Measurements from ENCODE around the gene ORMDL2. TPM values are rescaled to one million over a fixed set of nuclear protein-coding genes. Genes with fewer than 3 reads are reported as not detected.

The ORMDL2 gene
- total and polyA plus RNA-seq, 7 donors = 9.1 to 64.6 (median 18.0) TPM

DNA sequence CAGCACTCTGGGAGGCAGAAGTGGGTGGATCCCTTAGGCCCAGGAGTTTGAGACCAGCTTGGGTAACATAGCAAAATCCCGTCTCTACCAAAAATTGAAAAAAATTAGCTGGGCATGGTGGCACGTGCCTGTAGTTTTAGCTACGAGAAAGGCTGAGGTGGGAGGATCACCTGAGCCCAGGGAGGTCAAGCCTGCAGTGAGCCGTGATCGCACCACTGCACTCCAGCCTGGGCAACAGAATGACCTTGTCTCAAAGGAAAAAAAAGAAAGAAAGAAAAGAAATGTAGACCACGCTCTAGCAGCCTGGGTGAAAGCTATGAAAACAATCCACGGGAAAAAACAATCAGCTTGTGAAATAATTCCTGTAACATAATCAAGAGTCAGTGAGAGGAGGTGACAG lies 29.3 kb upstream of the ORMDL2 start:
- intact Hi-C loops (cut with DNase I) = no loop called here
- 97 to 98% methylated on average over 7 of the region's 7 CpGs for WGBS, 2 donors
- H3K9me3 ChIP-seq = no peaks in the 10 kb centered on the region
- H3K27me3 ChIP-seq = no peaks in the 10 kb centered on the region
- H3K27ac ChIP-seq = no peak overlapping the region
- no peak for DNase-seq
- TF ChIP-seq POLR2AphosphoS5 (IDR thresholded peaks at IDR 0.05) = no peak
- TF ChIP-seq POLR2A (IDR thresholded peaks at IDR 0.05) = no peak
- TF ChIP-seq, protein P1, sequence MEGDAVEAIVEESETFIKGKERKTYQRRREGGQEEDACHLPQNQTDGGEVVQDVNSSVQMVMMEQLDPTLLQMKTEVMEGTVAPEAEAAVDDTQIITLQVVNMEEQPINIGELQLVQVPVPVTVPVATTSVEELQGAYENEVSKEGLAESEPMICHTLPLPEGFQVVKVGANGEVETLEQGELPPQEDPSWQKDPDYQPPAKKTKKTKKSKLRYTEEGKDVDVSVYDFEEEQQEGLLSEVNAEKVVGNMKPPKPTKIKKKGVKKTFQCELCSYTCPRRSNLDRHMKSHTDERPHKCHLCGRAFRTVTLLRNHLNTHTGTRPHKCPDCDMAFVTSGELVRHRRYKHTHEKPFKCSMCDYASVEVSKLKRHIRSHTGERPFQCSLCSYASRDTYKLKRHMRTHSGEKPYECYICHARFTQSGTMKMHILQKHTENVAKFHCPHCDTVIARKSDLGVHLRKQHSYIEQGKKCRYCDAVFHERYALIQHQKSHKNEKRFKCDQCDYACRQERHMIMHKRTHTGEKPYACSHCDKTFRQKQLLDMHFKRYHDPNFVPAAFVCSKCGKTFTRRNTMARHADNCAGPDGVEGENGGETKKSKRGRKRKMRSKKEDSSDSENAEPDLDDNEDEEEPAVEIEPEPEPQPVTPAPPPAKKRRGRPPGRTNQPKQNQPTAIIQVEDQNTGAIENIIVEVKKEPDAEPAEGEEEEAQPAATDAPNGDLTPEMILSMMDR (IDR thresholded peaks at IDR 0.05) = no peak
- TF ChIP-seq EP300 (IDR thresholded peaks at IDR 0.05) = no peak
- H3K4me3 ChIP-seq = no peak overlapping the region
- peaks cover 0 to 99% (median 45%) of the 10 kb centered on the region in 4 donors for H3K36me3 ChIP-seq
- H3K4me1 ChIP-seq = no peaks in the 10 kb centered on the region

DNA sequence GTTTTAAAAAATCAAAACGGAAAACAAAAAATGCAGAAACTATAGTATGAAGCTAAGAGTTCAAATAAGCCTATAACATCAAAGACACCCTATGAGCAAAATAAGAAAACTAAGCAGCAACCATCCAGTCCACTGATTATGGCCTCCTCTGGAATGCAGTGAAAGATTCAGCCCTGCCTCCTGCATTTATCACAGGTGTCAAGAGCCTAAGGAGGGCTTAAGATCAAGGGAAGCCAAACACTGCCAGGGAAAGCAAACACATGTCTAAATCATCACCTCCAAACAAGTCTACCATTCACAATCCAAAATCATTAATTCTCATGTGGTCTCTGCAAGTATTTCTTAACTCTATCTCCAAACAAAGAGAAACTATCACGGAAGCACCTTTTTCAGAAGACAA lies 28.7 kb upstream of the ORMDL2 start:
- intact Hi-C loops (cut with DNase I) = no loop called here
- no peak for TF ChIP-seq EP300 (IDR thresholded peaks at IDR 0.05)
- TF ChIP-seq, protein P1 (IDR thresholded peaks at IDR 0.05) = no peak
- TF ChIP-seq POLR2A (IDR thresholded peaks at IDR 0.05) = no peak
- TF ChIP-seq POLR2AphosphoS5 (IDR thresholded peaks at IDR 0.05) = no peak

DNA sequence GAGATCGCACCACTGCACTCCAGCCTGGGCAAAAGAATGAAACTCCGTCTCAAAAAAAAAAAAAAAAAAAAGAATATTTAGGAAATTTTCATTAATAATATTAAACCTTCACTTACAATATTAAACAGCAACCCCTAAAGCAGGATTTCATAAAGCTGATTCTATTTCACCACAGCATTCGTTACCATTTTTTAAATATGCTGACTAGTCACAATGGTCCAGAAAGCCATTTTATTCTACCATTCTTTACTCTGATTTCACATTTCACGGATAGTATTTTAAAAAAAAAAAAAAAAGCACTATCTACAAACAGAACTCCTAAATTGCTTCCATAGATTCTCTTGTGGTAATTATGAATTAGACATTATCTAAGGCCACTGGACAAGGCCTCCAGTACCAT lies 27.9 kb upstream of the ORMDL2 start:
- Histone ChIP-seq H3K36me3 (peaks cover 0 to 99% (median 48%) of the 10 kb centered on the region in 4 donors), H3K4me1 (no peaks in the 10 kb centered on the region), H3K27me3 (no peaks in the 10 kb centered on the region), H3K4me3 (no peak overlapping the region), H3K9me3 (no peaks in the 10 kb centered on the region), H3K27ac (no peak overlapping the region)
- 93 to 95% methylated on average over 4 of the region's 4 CpGs for WGBS, 2 donors
- intact Hi-C loops (cut with DNase I) = no loop called here
- TF ChIP-seq EP300 (IDR thresholded peaks at IDR 0.05) (no peak), POLR2A (IDR thresholded peaks at IDR 0.05) (no peak), POLR2AphosphoS5 (IDR thresholded peaks at IDR 0.05) (no peak)
- TF ChIP-seq, protein P1 (IDR thresholded peaks at IDR 0.05) = no peak
- no peak for DNase-seq

More for the DNA sequence above, 28.7 kb upstream of the ORMDL2 start:
- WGBS, 2 donors = 93 to 98% methylated on average over 2 of the region's 2 CpGs
- Histone ChIP-seq H3K4me3 (no peak overlapping the region), H3K36me3 (peaks cover 0 to 99% (median 44%) of the 10 kb centered on the region in 4 donors), H3K9me3 (no peaks in the 10 kb centered on the region), H3K4me1 (no peaks in the 10 kb centered on the region), H3K27ac (no peak overlapping the region), H3K27me3 (no peaks in the 10 kb centered on the region)
- DNase-seq = no peak

DNA sequence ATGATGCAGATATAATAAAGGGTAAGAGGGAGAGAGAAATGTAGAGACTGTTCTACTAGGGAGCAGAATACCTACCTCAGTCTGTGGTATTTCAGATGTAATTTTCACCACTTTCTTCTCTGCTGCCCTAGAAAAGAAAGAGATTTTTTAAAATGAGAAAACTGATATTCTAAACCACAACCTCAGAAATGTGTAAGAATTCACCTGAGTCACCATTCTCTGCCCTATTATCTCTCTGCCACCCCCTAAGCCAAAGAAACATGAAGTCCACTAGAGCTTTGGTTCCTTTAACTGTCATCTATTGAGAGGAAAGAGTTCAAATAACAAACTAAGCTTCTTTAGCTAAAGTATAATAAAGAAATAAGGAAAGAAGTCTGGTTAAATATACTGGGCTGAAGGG lies 21.9 kb upstream of the ORMDL2 start:
- TF ChIP-seq POLR2AphosphoS5 (IDR thresholded peaks at IDR 0.05) = no peak
- no peak for TF ChIP-seq POLR2A (IDR thresholded peaks at IDR 0.05)
- Histone ChIP-seq H3K4me1 (no peaks in the 10 kb centered on the region), H3K36me3 (peaks cover 6 to 94% (median 40%) of the 10 kb centered on the region in 4 donors), H3K4me3 (no peak overlapping the region), H3K9me3 (no peaks in the 10 kb centered on the region), H3K27me3 (no peaks in the 10 kb centered on the region), H3K27ac (no peak overlapping the region)
- intact Hi-C loops (cut with DNase I) = loop anchor here (2.0 kb wide), 1 partner anchor 57 kb away; no protein-coding TSS in a partner anchor
- DNase-seq = no peak

DNA sequence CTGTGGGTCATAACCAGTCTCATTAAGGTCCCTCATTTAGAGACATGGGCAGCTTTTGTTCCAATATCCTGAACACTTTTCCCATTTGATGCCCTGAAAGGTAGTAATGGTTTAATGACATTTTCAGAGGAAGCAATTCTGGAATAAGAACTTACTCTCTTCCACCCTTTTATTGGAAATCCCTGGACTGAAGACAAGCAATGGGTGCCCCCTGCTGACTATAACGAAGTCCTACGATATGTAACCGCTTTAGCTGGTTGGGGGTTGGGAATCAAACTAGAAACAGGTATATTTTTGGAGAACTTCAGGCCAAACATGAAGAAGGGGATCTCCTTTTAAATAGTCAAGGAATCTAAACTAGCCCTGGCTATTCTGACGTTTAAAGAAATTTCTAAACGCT lies 20.8 kb upstream of the ORMDL2 start:
- 58 to 70% methylated on average over 5 of the region's 5 CpGs for WGBS, 2 donors
- Histone ChIP-seq H3K27ac (no peak overlapping the region), H3K9me3 (no peaks in the 10 kb centered on the region), H3K4me3 (no peak overlapping the region), H3K27me3 (no peaks in the 10 kb centered on the region), H3K4me1 (no peaks in the 10 kb centered on the region), H3K36me3 (peaks cover 6 to 94% (median 39%) of the 10 kb centered on the region in 4 donors)
- TF ChIP-seq EP300 (IDR thresholded peaks at IDR 0.05) (no peak), POLR2AphosphoS5 (IDR thresholded peaks at IDR 0.05) (no peak)
- TF ChIP-seq, protein P1 (IDR thresholded peaks at IDR 0.05) = peak; percentile 20 to 53 (median 32)
- intact Hi-C loops (cut with DNase I) = loop anchor here (2.0 kb wide), 1 partner anchor 58 kb away; no protein-coding TSS in a partner anchor
- no peak for DNase-seq

Data from sigmoid colon (tissue), 7 donors.